Renal cortical epithelial cell (primary cell): Measurements from ENCODE around the gene COMMD8. TPM values are rescaled to one million over a fixed set of nuclear protein-coding genes. Genes with fewer than 3 reads are reported as not detected.

ENCODE experiments used
- total RNA-seq: library from RNA; depleted of rRNA; stranded (reverse); fragments of >200 nt; gene quantifications from 2 replicates; pipeline ENCODE4 v1.2.3, GENCODE V29; 2014

The COMMD8 gene
- total RNA-seq, 1 donor from 2014 or later = 56.8 TPM

Other genes starting within 250 kb of the COMMD8 start
- 76.8 and 137 TPM in 2 replicates for gene ATP10D, start 21.6 kb upstream of the COMMD8 start, total RNA-seq